GM12873 (cell line): ENCODE data around the gene KBTBD12.

Experiments
- CTCF ChIP-seq: IDR thresholded peaks from 2 replicates; pipeline ENCODE4 v1.5.1; 2012; ENCODE audit warnings: low read depth, mild to moderate bottlenecking, moderate library complexity, low read length, control low read depth; ENCODE audit not compliant: insufficient read depth; ENCODE audit errors: missing control alignments

KBTBD12 gene

GRCh38 chr3:127981097-127981496 lies 66.1 kb downstream of the KBTBD12 start:
- TF ChIP-seq CTCF: no peak

- TF ChIP-seq CTCF: no peak
Observed at GRCh38 chr3:127982155-127982554, 67.1 kb downstream of the KBTBD12 start.

- no peak for TF ChIP-seq CTCF
Observed at GRCh38 chr3:127984241-127984975, 69.4 kb downstream of the KBTBD12 start.

- TF ChIP-seq CTCF: no peak
Observed at GRCh38 chr3:127985216-127985615, 70.2 kb downstream of the KBTBD12 start.

GRCh38 chr3:127985655-127986225 lies 70.7 kb downstream of the KBTBD12 start:
- TF ChIP-seq CTCF: no peak

GRCh38 chr3:127986803-127987202 lies 71.8 kb downstream of the KBTBD12 start:
- TF ChIP-seq CTCF: no peak

- no peak for TF ChIP-seq CTCF
Observed at GRCh38 chr3:127987309-127987995, 72.4 kb downstream of the KBTBD12 start.
